Karpas-422 (cell line): Measurements from ENCODE around the gene ATRAID. TPM values are rescaled to one million over a fixed set of nuclear protein-coding genes. Genes with fewer than 3 reads are reported as not detected.

ENCODE experiments used
- DNase-seq: peaks from one replicate; pipeline ENCODE4 v3.0.0-alpha.2; 2015
- H2AFZ ChIP-seq: fragments of 200-600 bp; sonication (generic); 2 replicates; pipeline ENCODE4 v1.6.1; 2014; ENCODE audit warnings: antibody characterized with exemption, low read length, mixed read lengths
- H3K27ac ChIP-seq: fragments of 200-600 bp; sonication (generic); 2 replicates; pipeline ENCODE4 v1.5.1; 2014; ENCODE audit warnings: mild to moderate bottlenecking, low read length, moderate library complexity
- H3K27me3 ChIP-seq: fragments of 200-600 bp; sonication (generic); 2 replicates; pipeline ENCODE4 v1.6.1; 2014; ENCODE audit warnings: low read length, mixed read lengths
- H3K36me3 ChIP-seq: fragments of 200-600 bp; sonication (generic); 2 replicates; pipeline ENCODE4 v1.6.1; 2014; ENCODE audit warnings: low read length, mixed read lengths; ENCODE audit not compliant: insufficient read depth
- H3K4me1 ChIP-seq: fragments of 200-600 bp; sonication (generic); 2 replicates; pipeline ENCODE4 v1.6.1; 2014; ENCODE audit warnings: mild to moderate bottlenecking, low read length, mixed read lengths
- H3K4me2 ChIP-seq: fragments of 200-600 bp; sonication (generic); 2 replicates; pipeline ENCODE4 v1.6.1; 2014; ENCODE audit warnings: low read length, low read depth, mild to moderate bottlenecking; ENCODE audit not compliant: poor library complexity, severe bottlenecking
- H3K4me3 ChIP-seq: fragments of 200-600 bp; sonication (generic); 2 replicates; pipeline ENCODE4 v1.5.1; 2014; ENCODE audit warnings: mild to moderate bottlenecking, antibody characterized with exemption, low read length, mixed read lengths
- H3K79me2 ChIP-seq: fragments of 200-600 bp; sonication (generic); 2 replicates; pipeline ENCODE4 v1.6.1; 2014; ENCODE audit warnings: mild to moderate bottlenecking, low read length, mixed read lengths
- H3K9ac ChIP-seq: fragments of 200-600 bp; sonication (generic); 2 replicates; pipeline ENCODE4 v1.6.0; 2014; ENCODE audit warnings: low read length
- H3K9me2 ChIP-seq: fragments of 200-600 bp; sonication (generic), shearing (Covaris generic); replicated peaks from 2 replicates; pipeline ENCODE4 v1.6.0; 2014; ENCODE audit warnings: mild to moderate bottlenecking, low read length, moderate library complexity; ENCODE audit not compliant: insufficient read depth
- H3K9me3 ChIP-seq: fragments of 300-700, 200-600 bp; sonication (generic); 2 replicates; pipeline ENCODE4 v1.6.1; 2014; ENCODE audit warnings: low read length, mixed read lengths
- H4K20me1 ChIP-seq: fragments of 200-600 bp; sonication (generic); 2 replicates; pipeline ENCODE4 v1.6.1; 2014; ENCODE audit warnings: mild to moderate bottlenecking, antibody characterized with exemption, low read length, low read depth; ENCODE audit not compliant: insufficient read depth
- total RNA-seq: library from RNA; depleted of rRNA; stranded (reverse); fragments of >200 nt; shearing (Covaris generic); gene quantifications from 2 replicates; pipeline ENCODE4 v1.2.3, GENCODE V29; 2014; ENCODE audit warnings: low replicate concordance

Gene ATRAID
- total RNA-seq, 1 experiment from 2014 or later: 167 TPM

DNA sequence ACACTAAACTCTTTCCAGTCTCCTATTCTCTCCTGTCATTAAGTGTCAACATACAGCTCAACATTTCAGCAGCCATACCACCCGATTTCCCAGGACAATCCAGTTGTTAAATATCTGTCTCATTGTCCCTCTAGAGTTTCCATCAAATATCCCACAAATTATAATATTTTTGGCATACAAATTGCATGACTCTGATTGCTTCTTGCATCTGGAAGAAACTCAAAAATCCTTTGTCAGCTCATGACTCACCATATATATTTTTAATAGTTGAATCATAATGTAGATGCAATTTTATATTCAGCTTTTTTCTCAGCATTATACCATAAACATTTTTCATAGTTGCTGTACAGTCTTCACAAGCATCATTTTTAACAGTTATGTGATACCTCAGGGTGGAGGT lies 43.8 kb downstream of the ATRAID start:
- Histone ChIP-seq H3K9me2 (no peaks in the 10 kb centered on the region), H4K20me1 (no peaks in the 10 kb centered on the region), H3K27me3 (no peaks in the 10 kb centered on the region), H3K4me1 (peaks cover 14% of the 10 kb centered on the region), H3K4me2 (no peak overlapping the region), H2AFZ (no peak overlapping the region), H3K9me3 (no peaks in the 10 kb centered on the region), H3K9ac (no peak overlapping the region), H3K4me3 (no peak overlapping the region), H3K27ac (no peak overlapping the region), H3K79me2 (no peaks in the 10 kb centered on the region), H3K36me3 (no peaks in the 10 kb centered on the region)
- no peak for DNase-seq

DNA sequence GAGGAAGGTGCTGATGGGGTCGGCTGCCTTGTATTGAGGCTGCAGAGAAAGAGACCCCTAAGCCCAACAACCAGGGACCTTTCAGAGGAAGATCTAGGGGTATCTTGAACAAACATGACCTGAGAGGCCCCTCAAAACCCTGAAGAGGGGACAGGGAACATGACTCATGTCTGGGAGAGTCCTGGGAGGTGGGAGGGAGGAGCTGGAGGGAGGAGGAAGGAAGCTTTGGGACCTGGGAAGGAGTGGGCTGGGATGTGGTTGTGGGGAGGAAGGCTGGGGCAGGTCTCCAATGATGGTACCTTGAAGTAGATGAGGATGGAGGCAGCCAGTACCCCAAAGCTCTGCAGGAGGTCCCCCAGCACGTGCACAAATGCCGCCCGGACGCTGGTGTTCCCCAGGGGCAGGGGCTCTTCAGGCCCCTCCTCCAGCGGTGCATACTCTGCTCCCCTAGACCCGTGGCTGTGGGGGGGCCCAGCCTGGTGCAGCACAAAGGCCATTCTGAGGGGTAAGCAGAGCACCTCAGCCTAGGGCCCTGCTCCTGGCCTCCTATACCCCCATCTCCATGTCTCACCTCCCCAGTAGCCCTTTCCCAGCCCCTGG lies 45.1 kb downstream of the ATRAID start:
- Histone ChIP-seq H3K4me1 (peaks cover 1% of the 10 kb centered on the region), H3K27ac (no peak overlapping the region), H4K20me1 (no peaks in the 10 kb centered on the region), H3K27me3 (no peaks in the 10 kb centered on the region), H2AFZ (no peak overlapping the region), H3K4me2 (no peak overlapping the region), H3K79me2 (no peaks in the 10 kb centered on the region), H3K9me3 (no peaks in the 10 kb centered on the region), H3K36me3 (no peaks in the 10 kb centered on the region), H3K9ac (no peak overlapping the region), H3K4me3 (no peak overlapping the region), H3K9me2 (no peaks in the 10 kb centered on the region)
- DNase-seq: no peak

DNA sequence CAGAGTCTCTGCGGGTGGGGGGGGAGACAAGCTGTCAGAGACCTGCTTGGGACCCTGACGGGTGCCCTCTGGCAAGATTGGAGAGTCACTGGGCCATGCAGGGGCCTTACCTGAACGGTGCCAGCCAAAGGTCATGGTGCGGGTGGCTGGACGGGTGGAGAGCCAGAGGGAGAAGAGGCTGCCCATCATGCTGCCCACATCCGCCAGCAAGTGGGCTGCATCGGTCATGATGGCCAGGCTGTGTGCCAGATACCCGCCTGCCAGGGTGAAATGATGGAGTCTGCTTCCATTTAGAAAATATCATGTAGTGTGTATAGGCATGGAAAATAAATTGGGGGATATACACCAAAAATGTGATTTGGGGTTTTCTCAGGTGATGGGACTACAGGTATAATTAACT lies 46.2 kb downstream of the ATRAID start:
- no peaks in the 10 kb centered on the region for H4K20me1 ChIP-seq
- H3K79me2 ChIP-seq: no peaks in the 10 kb centered on the region
- H3K4me1 ChIP-seq: peaks cover 9% of the 10 kb centered on the region
- no peaks in the 10 kb centered on the region for H3K9me3 ChIP-seq
- H3K27ac ChIP-seq: no peak overlapping the region
- H2AFZ ChIP-seq: no peak overlapping the region
- DNase-seq: no peak
- H3K36me3 ChIP-seq: no peaks in the 10 kb centered on the region
- H3K9ac ChIP-seq: no peak overlapping the region
- H3K27me3 ChIP-seq: no peaks in the 10 kb centered on the region
- H3K9me2 ChIP-seq: no peaks in the 10 kb centered on the region
- H3K4me2 ChIP-seq: no peak overlapping the region
- no peak overlapping the region for H3K4me3 ChIP-seq

DNA sequence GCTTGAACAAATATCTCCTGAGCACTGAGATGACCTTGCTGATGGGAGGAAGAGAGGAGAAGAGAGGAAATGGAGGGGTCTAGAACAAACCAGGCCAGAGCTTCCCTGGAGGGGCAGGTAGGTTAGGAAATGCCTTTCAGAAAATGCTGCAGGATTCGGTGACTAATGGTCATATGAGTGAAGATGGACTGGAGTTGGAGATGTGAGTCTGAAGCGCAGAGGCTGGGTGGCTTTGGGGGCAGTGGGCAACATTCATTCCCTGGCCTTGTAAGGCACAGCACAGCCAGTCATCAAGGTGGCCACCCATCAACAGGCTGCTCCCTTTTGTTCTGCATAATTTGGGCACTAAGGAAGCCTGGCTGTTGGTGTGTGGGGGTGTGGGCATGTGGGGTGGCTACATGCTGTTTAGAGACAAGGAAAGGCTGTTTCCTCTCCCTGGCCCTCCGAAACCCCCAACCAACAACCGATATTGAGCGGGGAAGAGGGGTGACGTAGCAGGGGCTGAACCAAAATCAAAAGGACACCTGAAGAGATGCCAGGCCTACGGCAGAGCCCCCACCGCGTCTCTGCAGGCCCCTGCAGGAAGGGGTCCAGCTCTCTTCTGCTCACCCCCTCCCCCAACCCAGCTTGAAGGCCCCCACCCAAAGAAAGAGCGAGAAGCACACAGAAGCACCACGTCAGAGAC lies 49.5 kb downstream of the ATRAID start:
- H3K4me2 ChIP-seq: no peak overlapping the region
- no peak overlapping the region for H3K27ac ChIP-seq
- no peaks in the 10 kb centered on the region for H3K36me3 ChIP-seq
- H3K9me2 ChIP-seq: no peaks in the 10 kb centered on the region
- no peaks in the 10 kb centered on the region for H3K79me2 ChIP-seq
- no peak for DNase-seq
- H2AFZ ChIP-seq: no peak overlapping the region
- peaks cover 19% of the 10 kb centered on the region for H3K4me1 ChIP-seq
- H4K20me1 ChIP-seq: peaks cover 5% of the 10 kb centered on the region; the same call in 1 of the 2 replicates
- no peak overlapping the region for H3K4me3 ChIP-seq
- H3K9ac ChIP-seq: no peak overlapping the region
- no peaks in the 10 kb centered on the region for H3K9me3 ChIP-seq
- 0 out of 2 replicates have a peak, but pooled peaks cover 2% of the 10 kb centered on the region for H3K27me3 ChIP-seq

DNA sequence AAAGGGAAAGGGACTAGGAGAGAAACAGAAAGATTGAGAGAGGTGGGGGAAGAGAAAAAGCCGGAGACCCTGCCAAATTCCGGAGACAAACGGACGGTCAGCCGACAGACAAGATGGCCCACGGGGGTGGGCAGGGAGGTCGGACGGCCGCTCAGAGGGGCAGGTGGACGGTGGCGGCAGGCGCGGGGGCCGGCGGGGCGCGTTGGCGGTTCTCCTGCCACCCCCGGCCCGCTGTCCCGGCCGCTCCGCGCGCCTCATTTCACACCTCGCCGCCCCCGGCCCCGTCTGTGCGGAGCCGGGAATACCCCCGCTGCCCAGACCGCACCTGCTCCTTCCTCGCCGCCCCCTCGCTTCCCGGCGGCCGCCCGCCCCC lies 50.1 kb downstream of the ATRAID start:
- H2AFZ ChIP-seq: no peak overlapping the region
- DNase-seq: no peak

DNA sequence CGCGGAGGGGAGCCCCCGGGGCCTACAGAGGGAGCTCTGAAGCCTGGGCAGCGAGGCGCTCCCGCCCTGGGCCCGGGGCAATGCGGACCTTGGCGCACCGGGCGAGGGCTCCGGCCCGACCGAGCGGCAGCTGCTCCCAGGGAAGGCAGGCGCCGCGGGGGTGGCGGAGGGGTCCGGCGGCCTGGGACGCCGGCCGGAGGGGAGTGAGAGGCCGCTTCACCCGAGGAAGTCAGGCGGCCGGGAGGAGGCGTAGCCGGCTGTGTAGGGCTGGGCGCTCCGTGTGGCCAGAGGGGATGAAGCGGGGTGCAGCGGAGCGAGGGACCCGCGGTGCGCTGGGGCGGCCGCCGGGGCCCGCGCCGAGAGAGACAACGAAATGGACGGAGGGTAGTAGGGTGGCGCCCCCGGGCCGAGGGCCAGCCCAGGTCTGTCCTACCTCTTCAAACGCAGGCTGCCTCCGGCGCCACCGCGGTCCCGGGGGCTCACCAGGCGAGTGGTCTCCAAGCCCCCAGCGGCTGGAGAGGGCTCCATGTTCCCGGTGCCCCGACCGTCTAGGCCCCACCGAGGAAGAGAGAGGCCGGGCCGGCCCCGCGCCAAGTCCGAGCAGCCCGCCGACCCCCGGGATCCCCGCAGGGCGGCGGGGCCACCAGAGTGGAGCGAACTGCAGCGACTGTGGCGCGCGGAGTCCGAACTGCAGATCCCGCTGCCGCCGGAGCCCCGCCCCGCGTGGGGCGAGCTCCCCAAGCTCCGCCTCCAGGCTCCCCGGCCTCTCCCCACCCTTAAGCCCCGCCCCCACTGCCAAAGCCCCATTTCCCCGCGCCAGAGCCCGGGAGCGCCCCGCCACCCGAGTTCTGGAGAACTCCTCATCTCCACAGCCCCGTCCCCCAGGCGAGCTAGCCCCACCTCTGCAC lies 50.8 kb downstream of the ATRAID start, which contains the start of gene SLC30A3:
Gene SLC30A3 (minus strand): TSS at position 669 of the 908 bp plus-strand sequence. CDS start 141 bp downstream, at position 528.
- no peaks in the 10 kb centered on the region for H3K9me2 ChIP-seq
- peak within 1 kb of the TSS; percentile 75 for H3K4me3 ChIP-seq
- DNase-seq: peak; percentile 86
- peak within 1 kb of the TSS; percentile 88 for H3K4me2 ChIP-seq
- H3K27me3 ChIP-seq: 0 out of 2 replicates have a peak, but pooled peaks cover 2% of the 10 kb centered on the region
- H2AFZ ChIP-seq: peak within 1 kb of the TSS; percentile 88
- peaks cover 19% of the 10 kb centered on the region for H3K4me1 ChIP-seq
- peaks cover 5% of the 10 kb centered on the region; the same call in 1 of the 2 replicates for H4K20me1 ChIP-seq
- H3K27ac ChIP-seq: no peak within 1 kb of the TSS
- peak within 1 kb of the TSS; percentile 56 for H3K9ac ChIP-seq
- no peaks in the 10 kb centered on the region for H3K9me3 ChIP-seq
- no peaks in the 10 kb centered on the region for H3K36me3 ChIP-seq
- no peaks in the 10 kb centered on the region for H3K79me2 ChIP-seq

More for the DNA sequence above, 50.1 kb downstream of the ATRAID start:
- Histone ChIP-seq H3K9me2 (no peaks in the 10 kb centered on the region), H3K79me2 (no peaks in the 10 kb centered on the region), H3K4me3 (peak overlapping the region; percentile 75; the same call in 1 of the 2 replicates), H3K9me3 (no peaks in the 10 kb centered on the region), H3K4me1 (peaks cover 19% of the 10 kb centered on the region), H3K4me2 (peak overlapping the region; percentile 88), H3K27me3 (0 out of 2 replicates have a peak, but pooled peaks cover 2% of the 10 kb centered on the region), H3K9ac (no peak overlapping the region), H4K20me1 (peaks cover 5% of the 10 kb centered on the region; the same call in 1 of the 2 replicates), H3K27ac (no peak overlapping the region), H3K36me3 (no peaks in the 10 kb centered on the region)

DNA sequence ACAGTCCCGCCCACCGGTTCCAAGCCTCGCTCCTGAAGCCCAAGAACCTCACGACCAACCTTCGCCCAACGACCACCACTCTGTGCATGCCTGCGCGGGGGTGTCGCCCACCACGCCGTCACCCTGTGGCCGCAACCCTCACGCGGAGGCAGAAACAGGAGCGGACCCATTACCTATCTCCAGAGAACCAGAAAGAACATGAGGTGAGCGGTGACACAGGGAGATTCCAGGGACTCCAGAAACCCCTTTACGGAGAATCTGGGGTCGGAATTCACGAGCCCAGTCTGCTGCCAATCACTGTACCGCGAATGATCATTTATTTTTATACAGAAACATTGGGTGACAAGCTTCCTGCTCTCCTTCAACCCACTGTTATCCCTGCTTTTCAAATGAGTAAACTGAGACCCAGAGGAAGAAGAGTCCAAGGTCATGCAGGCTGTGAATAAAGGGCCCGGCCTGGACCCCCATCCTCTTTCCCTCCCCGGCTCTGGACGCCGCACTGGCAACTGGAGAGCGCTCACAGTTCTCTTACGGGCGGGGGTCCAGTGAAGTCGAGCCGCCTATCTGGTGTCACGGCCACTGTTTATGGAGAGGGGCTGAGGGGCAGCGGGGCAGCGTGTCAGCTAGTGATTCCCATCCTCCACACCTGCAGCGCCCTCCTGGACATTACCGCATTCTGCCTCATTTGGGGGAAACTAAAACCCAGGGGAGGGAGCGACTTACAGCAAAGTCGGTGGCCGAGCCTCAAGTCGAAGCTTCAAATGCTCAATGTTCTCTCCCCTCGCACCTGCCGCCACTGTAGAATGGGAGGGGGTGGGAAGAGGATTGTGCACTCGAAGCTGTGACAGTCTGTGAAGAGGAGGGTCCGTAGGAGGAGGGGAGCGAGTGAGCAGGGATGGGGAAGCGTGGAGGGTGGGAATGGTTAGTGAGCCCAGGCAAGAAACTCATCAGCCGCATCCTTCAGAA lies 51.7 kb downstream of the ATRAID start:
- no peaks in the 10 kb centered on the region for H3K9me2 ChIP-seq
- no peaks in the 10 kb centered on the region for H3K36me3 ChIP-seq
- peaks cover 5% of the 10 kb centered on the region; the same call in 1 of the 2 replicates for H4K20me1 ChIP-seq
- H3K27me3 ChIP-seq: 0 out of 2 replicates have a peak, but pooled peaks cover 2% of the 10 kb centered on the region
- peak overlapping the region; percentile 56; the same call in 1 of the 2 replicates for H3K9ac ChIP-seq
- no peak overlapping the region for H3K27ac ChIP-seq
- no peaks in the 10 kb centered on the region for H3K79me2 ChIP-seq
- peaks cover 19% of the 10 kb centered on the region for H3K4me1 ChIP-seq
- 0 out of 2 replicates have a peak overlapping the region, but pooled peaks have one; percentile 88 for H2AFZ ChIP-seq
- peak overlapping the region; percentile 88 for H3K4me2 ChIP-seq
- no peaks in the 10 kb centered on the region for H3K9me3 ChIP-seq
- peak overlapping the region; percentile 75; the same call in 1 of the 2 replicates for H3K4me3 ChIP-seq
- DNase-seq: no peak
